T follicular helper cell (primary cell): ENCODE measurements around the gene INSYN2A.

Experiments
- DNase-seq: peaks from one replicate; pipeline ENCODE4 v3.0.0-alpha.2; 2020; ENCODE audit warnings: low read depth
- total RNA-seq, 2 experiments: gene quantifications; one replicate each; lab custom pipeline; 2026; lab: John Stamatoyannopoulos, UW

Gene INSYN2A
- 0 reads per million in 2 experiments for total RNA-seq

- no peak for DNase-seq
These were observed at the start of gene INSYN2A for GRCh38 chr10:127196282-127197153. TSS of gene INSYN2A (minus strand) at chr10:127196591. CDS start at chr10:127176395, 20,196 bp downstream.

- no peak for DNase-seq
These were observed 49.1 kb upstream of the INSYN2A start for GRCh38 chr10:127245456-127245855.

- DNase-seq, result no peak
These were observed 47.3 kb upstream of the INSYN2A start for GRCh38 chr10:127243490-127244272.

GRCh38 chr10:127242914-127243313, 46.5 kb upstream of the INSYN2A start:
- DNase-seq, result no peak

GRCh38 chr10:127236266-127236665, 39.9 kb upstream of the INSYN2A start:
- DNase-seq, result no peak

- no peak for DNase-seq
These were observed 38.0 kb upstream of the INSYN2A start for GRCh38 chr10:127234306-127234800.

- no peak for DNase-seq
These were observed 31.9 kb upstream of the INSYN2A start for GRCh38 chr10:127228195-127228787.

- no peak for DNase-seq
These were observed 31.3 kb upstream of the INSYN2A start for GRCh38 chr10:127227663-127228062.

- no peak for DNase-seq
These were observed 30.6 kb upstream of the INSYN2A start for GRCh38 chr10:127227027-127227426.

GRCh38 chr10:127221281-127221680, 24.9 kb upstream of the INSYN2A start:
- no peak for DNase-seq

GRCh38 chr10:127218658-127219057, 22.3 kb upstream of the INSYN2A start:
- no peak for DNase-seq

- no peak for DNase-seq
These were observed 20.4 kb upstream of the INSYN2A start for GRCh38 chr10:127216786-127217185.

- DNase-seq, result no peak
These were observed 19.9 kb upstream of the INSYN2A start for GRCh38 chr10:127216274-127216673.

- DNase-seq, result no peak
These were observed 19.5 kb upstream of the INSYN2A start for GRCh38 chr10:127215866-127216265.

GRCh38 chr10:127210936-127211466, 14.6 kb upstream of the INSYN2A start:
- no peak for DNase-seq

- no peak for DNase-seq
These were observed 10.7 kb upstream of the INSYN2A start for GRCh38 chr10:127207081-127207480.

GRCh38 chr10:127203067-127203466, 6.7 kb upstream of the INSYN2A start:
- DNase-seq, result no peak

GRCh38 chr10:127200646-127201045, 4.3 kb upstream of the INSYN2A start:
- no peak for DNase-seq

GRCh38 chr10:127198721-127199120, 2.3 kb upstream of the INSYN2A start:
- DNase-seq, result no peak

- DNase-seq, result no peak
These were observed 1.9 kb upstream of the INSYN2A start for GRCh38 chr10:127198307-127198706.

- no peak for DNase-seq
These were observed 702 bp upstream of the INSYN2A start for GRCh38 chr10:127197154-127197432.

- DNase-seq, result no peak
These were observed 665 bp downstream of the INSYN2A start for GRCh38 chr10:127195571-127196281.
